Neural progenitor cell (in vitro differentiated cells): ENCODE data around the gene SMPD3. TPM values are rescaled to one million over a fixed set of nuclear protein-coding genes. Genes with fewer than 3 reads are reported as not detected.
A peak's percentile ranks its signal among the peaks of the same experiment; 100 is the strongest.

Experiments used
- DNase-seq: peaks from one replicate; pipeline ENCODE4 v3.0.0-alpha.2; 2016; ENCODE audit warnings: low spot score
- H2AFZ ChIP-seq: fragments of 200-600 bp; sonication (generic); replicated peaks from 2 replicates; pipeline ENCODE4 v1.6.1; 2016; ENCODE audit warnings: antibody characterized with exemption
- H3F3A ChIP-seq: fragments of 200-600 bp; sonication (generic); 2 replicates; pipeline ENCODE4 v1.6.1; 2016; ENCODE audit warnings: antibody characterized with exemption, low read depth
- H3K27ac ChIP-seq: fragments of 200-600 bp; sonication (generic); 2 replicates; pipeline ENCODE4 v1.5.1; 2016; ENCODE audit warnings: mild to moderate bottlenecking
- H3K27me3 ChIP-seq: fragments of 200-600 bp; sonication (generic); 2 replicates; pipeline ENCODE4 v1.6.1; 2016; ENCODE audit warnings: mild to moderate bottlenecking, moderate library complexity
- H3K36me3 ChIP-seq: fragments of 200-600 bp; sonication (generic); 2 replicates; pipeline ENCODE4 v1.5.1; 2016
- H3K4me1 ChIP-seq: fragments of 200-600 bp; sonication (generic); 2 replicates; pipeline ENCODE4 v1.6.1; 2016; ENCODE audit warnings: mixed run types
- H3K4me2 ChIP-seq: fragments of 200-600 bp; sonication (generic); 2 replicates; pipeline ENCODE4 v1.6.1; 2016
- H3K4me3 ChIP-seq: fragments of 200-600 bp; sonication (generic); 2 replicates; pipeline ENCODE4 v1.5.1; 2016
- H3K79me2 ChIP-seq: fragments of 200-600 bp; sonication (generic); 2 replicates; pipeline ENCODE4 v1.6.1; 2016; ENCODE audit warnings: low read depth
- H3K9ac ChIP-seq: fragments of 200-600 bp; sonication (generic); 2 replicates; pipeline ENCODE4 v1.6.1; 2016
- H3K9me3 ChIP-seq: fragments of 200-600 bp; sonication (generic); 2 replicates; pipeline ENCODE4 v1.5.1; 2016; ENCODE audit warnings: low read depth
- H4K20me1 ChIP-seq: fragments of 200-600 bp; sonication (generic); 2 replicates; pipeline ENCODE4 v1.6.1; 2016; ENCODE audit warnings: low read depth
- H3K27ac Mint-ChIP-seq: 3 replicates; pipeline ENCODE4 v1.8.0; 2021; ENCODE audit warnings: mixed read lengths
- H3K27me3 Mint-ChIP-seq: 2 replicates; pipeline ENCODE4 v1.8.0; 2022; ENCODE audit warnings: low read depth, mild to moderate bottlenecking, inconsistent platforms, moderate library complexity, mixed read lengths; ENCODE audit not compliant: insufficient read depth
- H3K36me3 Mint-ChIP-seq: 3 replicates; pipeline ENCODE4 v1.8.0; 2021; ENCODE audit warnings: mixed read lengths
- H3K4me1 Mint-ChIP-seq: 3 replicates; pipeline ENCODE4 v1.8.0; 2021; ENCODE audit warnings: mixed read lengths
- H3K4me3 Mint-ChIP-seq: 3 replicates; pipeline ENCODE4 v1.8.0; 2021; ENCODE audit warnings: mild to moderate bottlenecking, moderate library complexity, mixed read lengths
- H3K9me3 Mint-ChIP-seq: 3 replicates; pipeline ENCODE4 v1.8.0; 2020; ENCODE audit warnings: mixed read lengths
- EZH2 ChIP-seq: fragments of 200-600 bp; sonication (generic); IDR thresholded peaks from 2 replicates; pipeline ENCODE4 v1.6.1; 2017; ENCODE audit warnings: antibody characterized with exemption, mild to moderate bottlenecking, moderate library complexity
- EZH2phosphoT487 ChIP-seq: fragments of 200-600 bp; sonication (generic); IDR thresholded peaks from 2 replicates; pipeline ENCODE4 v1.6.1; 2017; ENCODE audit warnings: antibody characterized with exemption
- total RNA-seq: library from RNA; depleted of rRNA; stranded (reverse); fragments of >200 nt; gene quantifications from 2 replicates; pipeline ENCODE4 v1.2.3, GENCODE V29; 2015; ENCODE audit warnings: low replicate concordance
- TF ChIP-seq, protein P1 (sequence below): fragments of 200-600 bp; sonication (generic); IDR thresholded peaks from 2 replicates; pipeline ENCODE4 v1.5.1; 2017; ENCODE audit warnings: antibody characterized with exemption, mild to moderate bottlenecking

The SMPD3 gene
- total RNA-seq, 1 donor from 2014 or later: not detected

DNA sequence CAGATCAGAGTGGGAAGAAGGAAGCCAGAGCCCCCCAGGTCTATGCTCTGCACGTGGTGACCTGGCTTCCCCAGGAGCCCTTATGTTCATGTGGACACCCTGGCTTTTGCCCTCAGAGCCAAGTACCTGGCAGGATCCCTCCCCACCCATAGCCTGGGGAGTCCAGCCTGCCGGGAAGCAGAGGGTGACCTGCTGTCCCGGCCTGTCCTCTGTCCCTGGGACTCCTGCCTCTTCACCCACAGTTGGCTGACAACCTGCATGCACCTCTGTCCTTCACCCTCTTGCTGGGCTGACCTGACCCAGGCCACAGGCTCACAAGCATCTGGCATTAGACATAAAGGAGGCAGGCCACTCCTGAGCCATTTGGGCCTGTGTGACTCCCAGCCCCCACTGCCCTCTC is 60.2 kb downstream of the SMPD3 start:
- Histone ChIP-seq H3F3A (peaks cover 13% of the 10 kb centered on the region), H3K9me3 (no peaks in the 10 kb centered on the region), H3K4me3 (no peak overlapping the region), H3K4me1 (peaks cover 24% of the 10 kb centered on the region), H2AFZ (no peak overlapping the region), H3K27ac (no peak overlapping the region), H3K27me3 (no peaks in the 10 kb centered on the region), H3K9ac (no peak overlapping the region), H3K36me3 (no peaks in the 10 kb centered on the region), H3K79me2 (no peaks in the 10 kb centered on the region), H4K20me1 (no peaks in the 10 kb centered on the region), H3K4me2 (no peak overlapping the region)
- Mint-ChIP-seq H3K36me3 (no peaks in the 10 kb centered on the region), H3K27ac (peak overlapping the region; percentile 79), H3K4me3 (no peak overlapping the region), H3K27me3 (peaks cover 10% of the 10 kb centered on the region), H3K9me3 (no peaks in the 10 kb centered on the region), H3K4me1 (peaks cover 22% of the 10 kb centered on the region)
- TF ChIP-seq EZH2phosphoT487: no peak
- TF ChIP-seq, protein P1, sequence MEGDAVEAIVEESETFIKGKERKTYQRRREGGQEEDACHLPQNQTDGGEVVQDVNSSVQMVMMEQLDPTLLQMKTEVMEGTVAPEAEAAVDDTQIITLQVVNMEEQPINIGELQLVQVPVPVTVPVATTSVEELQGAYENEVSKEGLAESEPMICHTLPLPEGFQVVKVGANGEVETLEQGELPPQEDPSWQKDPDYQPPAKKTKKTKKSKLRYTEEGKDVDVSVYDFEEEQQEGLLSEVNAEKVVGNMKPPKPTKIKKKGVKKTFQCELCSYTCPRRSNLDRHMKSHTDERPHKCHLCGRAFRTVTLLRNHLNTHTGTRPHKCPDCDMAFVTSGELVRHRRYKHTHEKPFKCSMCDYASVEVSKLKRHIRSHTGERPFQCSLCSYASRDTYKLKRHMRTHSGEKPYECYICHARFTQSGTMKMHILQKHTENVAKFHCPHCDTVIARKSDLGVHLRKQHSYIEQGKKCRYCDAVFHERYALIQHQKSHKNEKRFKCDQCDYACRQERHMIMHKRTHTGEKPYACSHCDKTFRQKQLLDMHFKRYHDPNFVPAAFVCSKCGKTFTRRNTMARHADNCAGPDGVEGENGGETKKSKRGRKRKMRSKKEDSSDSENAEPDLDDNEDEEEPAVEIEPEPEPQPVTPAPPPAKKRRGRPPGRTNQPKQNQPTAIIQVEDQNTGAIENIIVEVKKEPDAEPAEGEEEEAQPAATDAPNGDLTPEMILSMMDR: no peak
- TF ChIP-seq EZH2: no peak
- no peak for DNase-seq

DNA sequence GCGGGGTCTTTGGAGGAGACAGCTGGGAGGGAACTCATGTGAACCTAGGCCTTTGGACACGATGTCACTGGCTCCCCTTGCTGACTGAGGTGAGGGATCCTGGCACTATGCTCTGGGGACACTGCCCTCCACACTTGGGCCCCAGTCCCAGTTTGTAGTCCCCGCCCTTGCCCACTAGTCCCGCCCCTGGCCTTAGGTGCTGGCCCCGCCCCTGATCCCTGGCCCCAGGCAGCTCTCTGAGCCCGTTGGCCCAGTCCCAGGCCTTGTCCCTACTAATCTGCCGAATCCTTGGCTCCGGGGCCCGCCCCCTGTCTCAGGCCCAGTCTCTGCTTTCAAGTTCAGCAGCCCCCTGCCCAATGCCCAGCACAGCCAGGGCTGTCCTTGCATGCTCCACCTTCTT is 61.0 kb downstream of the SMPD3 start:
- H3K79me2 ChIP-seq: no peaks in the 10 kb centered on the region
- H4K20me1 ChIP-seq: no peaks in the 10 kb centered on the region
- no peak overlapping the region for H2AFZ ChIP-seq
- Mint-ChIP-seq H3K4me1 (peaks cover 27% of the 10 kb centered on the region), H3K9me3 (no peaks in the 10 kb centered on the region), H3K27ac (peak overlapping the region; percentile 79), H3K4me3 (no peak overlapping the region), H3K36me3 (no peaks in the 10 kb centered on the region), H3K27me3 (peaks cover 13% of the 10 kb centered on the region)
- no peaks in the 10 kb centered on the region for H3K9me3 ChIP-seq
- H3K9ac ChIP-seq: no peak overlapping the region
- H3K4me3 ChIP-seq: no peak overlapping the region
- H3K27me3 ChIP-seq: no peaks in the 10 kb centered on the region
- H3F3A ChIP-seq: peaks cover 13% of the 10 kb centered on the region
- no peak overlapping the region for H3K4me2 ChIP-seq
- H3K36me3 ChIP-seq: no peaks in the 10 kb centered on the region
- no peak overlapping the region for H3K27ac ChIP-seq
- H3K4me1 ChIP-seq: peaks cover 24% of the 10 kb centered on the region
- DNase-seq: peak; percentile 28
- TF ChIP-seq EZH2phosphoT487 (no peak), EZH2 (no peak)
- TF ChIP-seq, protein P1: no peak

DNA sequence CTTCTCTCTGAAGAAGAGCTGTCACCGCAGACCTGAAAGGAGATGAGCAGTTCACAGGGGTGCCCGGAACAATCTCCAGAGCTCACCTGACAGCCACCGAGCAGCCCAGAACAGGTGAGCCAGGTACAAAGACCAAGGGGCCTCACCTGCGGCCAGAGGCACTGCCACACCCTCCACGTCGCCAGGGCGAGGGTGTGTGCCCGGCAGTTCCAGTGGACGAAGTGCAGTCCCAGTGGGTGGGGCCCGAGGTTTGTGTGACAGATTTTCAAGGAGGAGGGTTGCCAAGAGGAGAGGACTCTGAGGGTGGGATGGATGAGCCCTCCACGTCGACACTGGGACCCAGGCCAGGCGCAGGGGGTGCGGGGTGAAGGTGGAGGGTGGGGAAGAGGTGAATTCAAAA is 61.7 kb downstream of the SMPD3 start:
- Histone ChIP-seq H3F3A (peaks cover 13% of the 10 kb centered on the region), H4K20me1 (no peaks in the 10 kb centered on the region), H3K36me3 (no peaks in the 10 kb centered on the region), H3K4me1 (peaks cover 24% of the 10 kb centered on the region), H3K27me3 (no peaks in the 10 kb centered on the region), H2AFZ (no peak overlapping the region), H3K27ac (no peak overlapping the region), H3K79me2 (no peaks in the 10 kb centered on the region), H3K4me2 (no peak overlapping the region), H3K9me3 (no peaks in the 10 kb centered on the region), H3K9ac (no peak overlapping the region), H3K4me3 (no peak overlapping the region)
- H3K9me3 Mint-ChIP-seq: no peaks in the 10 kb centered on the region
- H3K4me3 Mint-ChIP-seq: no peak overlapping the region
- H3K27ac Mint-ChIP-seq: no peak overlapping the region
- TF ChIP-seq, protein P1: no peak
- no peak for TF ChIP-seq EZH2
- no peak for TF ChIP-seq EZH2phosphoT487
- no peak for DNase-seq
- peaks cover 33% of the 10 kb centered on the region for H3K4me1 Mint-ChIP-seq
- peaks cover 17% of the 10 kb centered on the region for H3K27me3 Mint-ChIP-seq
- H3K36me3 Mint-ChIP-seq: no peaks in the 10 kb centered on the region
